Ramos (cell line): ENCODE results near the gene SPC25.

Experiments used
- in situ Hi-C: fragments of 300-500 bp; cut with MboI; formaldehyde crosslinking; loops from one replicate; pipeline ENCODE4 v1.14.3; 2022; ENCODE audit warnings: low sequenced_read_pairs; ENCODE audit not compliant: unreplicated experiment

The SPC25 gene

DNA sequence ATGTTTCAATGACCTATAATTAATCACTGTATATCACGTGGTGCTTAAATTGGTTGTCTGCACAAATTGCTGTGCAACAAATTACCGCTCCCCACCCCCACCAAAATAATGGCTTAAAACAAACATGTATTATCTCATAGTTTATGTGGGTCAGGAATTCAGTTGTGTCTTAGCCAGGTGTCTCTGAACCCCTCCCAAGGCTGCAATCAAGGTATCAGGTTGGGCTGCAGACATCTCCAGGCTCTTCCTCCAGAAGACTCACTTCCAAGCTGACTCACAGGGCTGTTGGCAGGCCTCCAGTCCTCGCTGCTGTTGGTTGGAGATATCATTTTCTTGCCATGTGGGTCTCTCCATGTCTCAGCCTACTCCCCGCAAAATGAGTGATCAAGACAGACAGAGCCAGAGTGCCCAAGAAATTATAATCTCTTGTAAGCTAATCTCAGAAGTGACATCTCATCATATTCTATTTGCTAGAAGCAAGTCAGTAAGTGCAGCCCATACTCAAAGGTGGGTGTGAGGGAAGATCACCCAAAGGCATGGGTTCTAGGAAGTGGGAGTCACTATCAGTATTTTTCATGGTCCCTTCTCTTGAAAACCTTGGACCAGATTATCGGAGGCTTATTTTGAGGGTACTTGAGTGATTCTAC, 38.4 kb downstream of the SPC25 start:
- in situ Hi-C loops: no loop called here

GRCh38 chr2:168850846-168851245, 39.4 kb downstream of the SPC25 start:
- in situ Hi-C loops: no loop called here

- in situ Hi-C loops: no loop called here
Measured at GRCh38 chr2:168849610-168850009, 40.6 kb downstream of the SPC25 start.

DNA sequence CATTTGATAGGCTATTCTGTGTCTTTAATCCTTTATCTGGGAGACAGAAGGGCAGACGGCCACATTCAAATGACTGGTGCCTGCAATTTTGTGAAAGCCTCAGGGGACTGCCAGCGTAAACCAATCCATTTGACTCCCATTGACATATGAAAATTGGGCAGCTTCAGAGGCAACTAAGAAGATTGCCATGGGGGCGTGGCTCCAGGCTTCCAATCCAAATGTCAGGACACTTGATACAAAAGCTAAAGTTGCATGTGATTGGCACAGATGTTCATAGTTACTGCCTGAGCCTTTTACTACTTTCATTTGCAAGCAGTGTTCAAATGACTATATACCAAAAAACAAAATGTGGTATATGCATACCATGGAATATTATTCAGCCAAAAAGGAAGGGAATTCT, 42.0 kb downstream of the SPC25 start:
- in situ Hi-C loops: no loop called here

GRCh38 chr2:168843253-168843652, 47.0 kb downstream of the SPC25 start:
- in situ Hi-C loops: no loop called here

- in situ Hi-C loops: no loop called here
Measured at GRCh38 chr2:168841445-168841844, 48.8 kb downstream of the SPC25 start.

DNA sequence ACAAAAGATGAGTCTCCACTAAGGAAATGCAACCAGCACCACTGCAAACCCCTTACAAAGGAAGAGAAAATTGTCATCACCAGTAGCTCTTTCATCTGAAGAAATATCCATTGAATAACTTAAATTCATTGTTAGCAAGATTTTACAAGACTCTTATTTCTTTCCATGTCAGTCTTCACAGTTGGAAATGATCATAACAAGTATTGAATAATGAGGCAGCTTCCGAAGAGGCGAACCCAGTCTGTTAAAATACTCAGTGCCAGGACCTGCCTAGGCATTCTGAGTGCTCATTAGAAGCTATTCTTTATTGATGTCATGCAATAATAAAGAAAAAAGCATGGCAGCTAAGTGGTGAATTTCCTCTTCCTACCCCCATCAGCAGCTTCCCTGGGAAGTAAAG, 54.3 kb downstream of the SPC25 start:
- in situ Hi-C loops: no loop called here

- in situ Hi-C loops: no loop called here
Measured at GRCh38 chr2:168831662-168832061, 58.6 kb downstream of the SPC25 start.

GRCh38 chr2:168830958-168831357, 59.3 kb downstream of the SPC25 start:
- in situ Hi-C loops: no loop called here

GRCh38 chr2:168825126-168825525, 65.1 kb downstream of the SPC25 start:
- in situ Hi-C loops: no loop called here

DNA sequence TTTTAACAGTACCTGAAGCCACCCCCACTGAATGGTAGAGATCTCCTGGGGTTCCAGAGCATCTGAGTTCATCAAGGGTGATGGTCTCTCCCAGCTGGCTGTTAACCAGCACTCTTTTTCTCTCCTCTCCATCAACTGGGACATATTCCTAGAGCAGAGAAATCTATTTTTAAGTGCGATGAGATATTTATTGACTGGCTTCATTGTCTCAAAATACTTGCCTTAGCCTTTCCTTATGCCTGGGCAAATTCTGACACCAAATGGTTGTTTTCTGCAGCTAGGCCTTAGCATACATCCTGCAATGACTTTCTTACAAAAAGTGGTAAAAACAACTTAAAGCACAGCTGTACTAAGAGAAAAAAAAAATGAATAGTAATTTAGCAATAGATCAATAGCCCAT, 68.2 kb downstream of the SPC25 start:
- in situ Hi-C loops: no loop called here

GRCh38 chr2:168821577-168821976, 68.7 kb downstream of the SPC25 start:
- in situ Hi-C loops: no loop called here
